Loucy (cell line): Measurements from ENCODE around the gene CNGA2.

Experiments used
- EZH2phosphoT487 ChIP-seq: fragments of 200-600 bp; IDR thresholded peaks from 2 replicates; pipeline ENCODE4 v1.6.1; 2018; ENCODE audit warnings: antibody characterized with exemption, mild to moderate bottlenecking, moderate library complexity, borderline replicate concordance
- TF ChIP-seq, protein P1 (sequence below): fragments of 200-600 bp; sonication (generic); conservative IDR thresholded peaks from 2 replicates; pipeline ENCODE4 v1.5.1; 2014; ENCODE audit warnings: mild to moderate bottlenecking, antibody characterized with exemption, low read length

DNA sequence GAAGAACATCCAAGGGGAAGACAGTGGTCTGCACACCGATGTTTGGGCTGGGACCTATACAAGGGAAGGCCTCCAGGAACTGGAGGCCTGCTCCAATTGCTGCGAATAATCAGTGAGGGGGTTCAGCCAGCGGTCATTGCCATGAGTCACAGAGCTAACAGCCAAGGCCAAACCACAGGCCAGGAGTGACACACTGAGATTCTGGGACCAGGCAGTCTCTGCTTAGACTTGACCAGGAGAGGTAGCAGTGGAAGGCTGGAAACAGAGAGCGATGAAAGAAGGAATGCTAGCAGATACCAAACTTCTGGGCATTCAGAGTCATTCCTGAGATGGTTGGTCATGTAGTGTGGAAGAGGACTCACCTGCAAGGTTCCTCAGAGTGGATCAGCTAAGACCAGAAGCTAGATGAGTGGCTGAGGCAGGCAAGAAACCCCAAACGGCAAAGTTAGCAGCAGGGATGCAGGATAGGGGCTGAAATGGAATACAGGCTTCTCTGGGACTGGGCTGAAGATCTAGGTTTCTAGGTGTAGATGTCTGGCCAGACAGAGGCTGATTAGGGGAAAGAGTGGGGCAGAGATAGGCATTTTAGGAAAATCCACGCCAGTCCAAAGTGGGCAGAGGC, 54.7 kb downstream of the CNGA2 start:
- TF ChIP-seq, protein P1, sequence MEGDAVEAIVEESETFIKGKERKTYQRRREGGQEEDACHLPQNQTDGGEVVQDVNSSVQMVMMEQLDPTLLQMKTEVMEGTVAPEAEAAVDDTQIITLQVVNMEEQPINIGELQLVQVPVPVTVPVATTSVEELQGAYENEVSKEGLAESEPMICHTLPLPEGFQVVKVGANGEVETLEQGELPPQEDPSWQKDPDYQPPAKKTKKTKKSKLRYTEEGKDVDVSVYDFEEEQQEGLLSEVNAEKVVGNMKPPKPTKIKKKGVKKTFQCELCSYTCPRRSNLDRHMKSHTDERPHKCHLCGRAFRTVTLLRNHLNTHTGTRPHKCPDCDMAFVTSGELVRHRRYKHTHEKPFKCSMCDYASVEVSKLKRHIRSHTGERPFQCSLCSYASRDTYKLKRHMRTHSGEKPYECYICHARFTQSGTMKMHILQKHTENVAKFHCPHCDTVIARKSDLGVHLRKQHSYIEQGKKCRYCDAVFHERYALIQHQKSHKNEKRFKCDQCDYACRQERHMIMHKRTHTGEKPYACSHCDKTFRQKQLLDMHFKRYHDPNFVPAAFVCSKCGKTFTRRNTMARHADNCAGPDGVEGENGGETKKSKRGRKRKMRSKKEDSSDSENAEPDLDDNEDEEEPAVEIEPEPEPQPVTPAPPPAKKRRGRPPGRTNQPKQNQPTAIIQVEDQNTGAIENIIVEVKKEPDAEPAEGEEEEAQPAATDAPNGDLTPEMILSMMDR: no peak
- TF ChIP-seq EZH2phosphoT487: no peak
